HG03139 (cell line): Measurements from ENCODE around the gene IL23R.
A peak's percentile ranks its signal among the peaks of the same experiment; 100 is the strongest.

Experiments used
- ATAC-seq: cut with Tn5 transposase; IDR thresholded peaks from one replicate; pipeline ENCODE4 v1.9.1; 2021; ENCODE audit not compliant: unreplicated experiment

The IL23R gene

GRCh38 chr1:67228791-67229190, 62.5 kb downstream of the IL23R start:
- ATAC-seq, result no peak

- ATAC-seq, result no peak
These were observed 64.3 kb downstream of the IL23R start for GRCh38 chr1:67230539-67230938.

- no peak for ATAC-seq
These were observed 70.0 kb downstream of the IL23R start for GRCh38 chr1:67236277-67236676.

GRCh38 chr1:67239738-67240137, 73.5 kb downstream of the IL23R start:
- ATAC-seq, result no peak

- ATAC-seq, result no peak
These were observed 75.0 kb downstream of the IL23R start for GRCh38 chr1:67241200-67241746.

GRCh38 chr1:67242016-67242415, 75.8 kb downstream of the IL23R start:
- ATAC-seq, result no peak

GRCh38 chr1:67250051-67250653, 83.9 kb downstream of the IL23R start:
- no peak for ATAC-seq

GRCh38 chr1:67256291-67257172, 90.3 kb downstream of the IL23R start:
- ATAC-seq, result no peak

- ATAC-seq, result no peak
These were observed 90.9 kb downstream of the IL23R start for GRCh38 chr1:67257173-67257535.

GRCh38 chr1:67261680-67262079, 95.4 kb downstream of the IL23R start:
- ATAC-seq, result no peak

- no peak for ATAC-seq
These were observed 96.5 kb downstream of the IL23R start for GRCh38 chr1:67262735-67263134.

- no peak for ATAC-seq
These were observed 97.9 kb downstream of the IL23R start for GRCh38 chr1:67264152-67264551.

- ATAC-seq, result peak; percentile 76
These were observed 98.6 kb downstream of the IL23R start for GRCh38 chr1:67264899-67265298.

- ATAC-seq, result no peak
These were observed 102.8 kb downstream of the IL23R start for GRCh38 chr1:67269061-67269460.

GRCh38 chr1:67270541-67270940, 104.3 kb downstream of the IL23R start:
- no peak for ATAC-seq

GRCh38 chr1:67273591-67273990, 107.3 kb downstream of the IL23R start:
- ATAC-seq, result no peak

- ATAC-seq, result no peak
These were observed 108.5 kb downstream of the IL23R start for GRCh38 chr1:67274623-67275325.

GRCh38 chr1:67280696-67281095, 114.4 kb downstream of the IL23R start:
- no peak for ATAC-seq

- ATAC-seq, result no peak
These were observed 115.0 kb downstream of the IL23R start for GRCh38 chr1:67281244-67281643.

- peak; percentile 88 for ATAC-seq
These were observed 119.7 kb downstream of the IL23R start for GRCh38 chr1:67285780-67286488.

- ATAC-seq, result no peak
These were observed 124.0 kb downstream of the IL23R start for GRCh38 chr1:67290236-67290635.
